HT-29 (cell line): ENCODE measurements around the gene RAD51B. TPM values are rescaled to one million over a fixed set of nuclear protein-coding genes. Genes with fewer than 3 reads are reported as not detected.
"Not testable (repeated sequence)": the region's sequence is repeated elsewhere in the genome, so short reads cannot be mapped to it uniquely, and the experiment has no call there.

ENCODE experiments used
- DNase-seq: peaks from one replicate; pipeline ENCODE4 v3.0.0-alpha.2; 2015; ENCODE audit warnings: low spot score
- total RNA-seq: library from RNA; depleted of rRNA; stranded (reverse); fragments of >200 nt; shearing (Covaris generic); gene quantifications from 2 replicates; pipeline ENCODE4 v1.2.3, GENCODE V29; 2014

Gene RAD51B
- total RNA-seq, 1 experiment from 2014 or later = 5.9 TPM

DNA sequence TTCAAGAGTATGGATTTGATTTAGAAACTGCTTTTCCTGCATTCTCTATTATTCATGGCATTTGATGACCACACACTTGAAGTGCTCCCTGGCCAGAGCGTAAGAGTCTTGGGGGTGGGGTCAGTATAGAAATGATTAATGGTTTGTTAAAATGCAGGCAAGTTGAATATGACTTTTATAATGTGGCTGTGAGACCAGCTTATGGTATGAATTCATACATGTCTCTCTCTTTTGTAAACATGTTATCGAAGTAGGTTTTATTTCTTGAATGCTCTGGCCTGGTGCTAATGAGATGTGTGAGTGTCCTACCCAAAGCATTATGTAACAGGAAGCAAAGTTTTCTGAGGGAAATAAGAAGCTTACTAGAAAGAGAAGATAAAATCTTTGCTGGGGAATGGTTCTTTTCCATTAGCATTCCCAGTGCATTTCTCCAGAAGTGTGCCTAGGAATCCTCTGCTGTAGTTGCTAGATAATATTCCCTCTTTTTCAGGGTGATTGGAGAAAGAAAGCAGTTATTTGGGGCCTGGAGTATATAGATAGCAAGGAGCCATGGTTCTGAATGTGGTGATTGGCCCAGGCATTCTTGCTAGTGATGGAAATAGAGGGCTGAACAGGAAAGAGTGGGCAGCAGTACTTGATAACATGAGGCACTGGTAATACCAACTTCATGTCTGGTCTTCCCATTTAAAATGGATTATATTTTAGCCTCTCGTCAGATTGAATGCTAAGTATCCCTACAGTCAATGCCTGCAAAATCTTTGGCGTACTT is 289.7 kb downstream of the RAD51B start:
- no peak for DNase-seq

DNA sequence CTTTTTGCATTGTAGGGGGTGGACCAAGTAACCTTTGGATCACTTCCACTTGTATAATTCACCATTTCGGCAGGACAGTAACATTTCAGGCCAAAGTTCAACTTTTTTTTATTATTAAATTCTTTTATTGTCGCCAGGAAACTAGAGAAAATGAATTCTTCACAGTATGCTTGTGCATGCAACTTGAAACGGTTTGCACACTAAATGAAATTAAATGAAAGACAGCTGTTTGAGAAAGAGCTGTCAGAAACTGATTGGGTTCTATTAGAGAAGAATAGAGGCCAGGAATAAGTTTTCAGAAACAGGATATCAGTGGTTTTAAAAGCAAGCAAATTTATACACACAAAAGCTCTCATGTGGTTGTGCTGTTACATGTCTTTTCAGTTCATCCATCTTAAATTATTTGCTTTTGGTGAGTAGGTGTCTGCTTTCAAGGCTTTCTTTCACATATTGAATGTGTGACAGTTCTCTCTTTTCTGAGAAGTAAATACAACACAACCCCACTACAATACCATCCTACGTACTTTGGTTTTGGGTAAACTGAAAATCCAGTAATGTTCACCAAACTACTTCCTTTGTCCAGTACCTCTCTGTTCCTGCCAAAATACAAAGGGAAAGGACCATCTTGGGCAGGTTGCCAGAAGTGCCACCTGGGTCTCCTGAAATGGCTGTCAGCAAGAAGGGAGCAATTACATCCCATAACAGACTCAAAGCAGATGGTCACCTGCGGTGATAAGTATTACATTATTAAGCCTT is 291.7 kb downstream of the RAD51B start:
- DNase-seq = no peak

- no peak for DNase-seq
Measured at GRCh38 chr14:68111853-68112270, 292.3 kb downstream of the RAD51B start.

DNA sequence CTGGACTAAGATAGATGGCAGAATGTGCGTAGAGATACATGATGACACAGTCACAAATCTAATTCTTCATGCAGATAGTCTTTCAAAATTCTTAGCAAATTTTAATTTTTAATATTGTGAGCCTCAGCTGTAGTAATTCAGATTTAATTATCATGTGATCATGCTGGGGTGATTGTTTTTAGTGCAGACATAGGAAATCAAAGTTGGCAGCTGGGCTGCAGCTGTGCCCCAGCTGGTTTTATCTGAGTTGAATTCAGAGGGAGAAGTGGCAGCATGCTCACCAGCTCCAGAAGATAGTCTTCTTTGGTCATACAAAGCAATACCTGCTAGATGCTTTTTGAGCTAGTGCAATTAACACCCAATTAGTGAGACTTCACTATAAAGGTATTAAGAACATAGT is 292.9 kb downstream of the RAD51B start:
- DNase-seq = no peak

DNA sequence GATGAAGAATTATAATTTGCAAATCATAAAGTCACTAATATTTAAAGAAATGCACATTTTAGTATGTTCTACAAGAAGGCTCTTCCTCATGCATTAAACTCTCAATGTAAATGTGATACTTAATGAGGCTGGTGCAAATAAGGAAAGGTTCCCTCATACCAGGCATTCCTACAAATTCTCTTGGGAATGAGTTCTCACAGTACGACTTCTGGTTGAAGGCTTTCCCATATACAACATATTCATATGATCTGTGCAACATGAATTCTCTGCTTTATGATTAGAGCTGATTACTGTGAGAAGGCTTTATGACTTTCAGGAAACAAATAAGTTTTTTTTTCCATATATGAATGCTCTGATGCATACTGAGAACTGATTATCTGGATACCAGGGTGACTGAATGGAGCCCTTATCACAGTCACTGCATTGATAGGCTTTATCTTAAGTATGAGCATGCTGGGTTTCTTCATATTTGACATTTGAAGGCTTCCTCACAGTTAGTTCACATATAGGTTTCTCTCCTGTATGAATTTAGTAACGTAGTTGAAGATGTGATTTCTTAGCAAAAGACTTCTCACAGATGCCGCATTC is 293.9 kb downstream of the RAD51B start:
- DNase-seq = no peak

DNA sequence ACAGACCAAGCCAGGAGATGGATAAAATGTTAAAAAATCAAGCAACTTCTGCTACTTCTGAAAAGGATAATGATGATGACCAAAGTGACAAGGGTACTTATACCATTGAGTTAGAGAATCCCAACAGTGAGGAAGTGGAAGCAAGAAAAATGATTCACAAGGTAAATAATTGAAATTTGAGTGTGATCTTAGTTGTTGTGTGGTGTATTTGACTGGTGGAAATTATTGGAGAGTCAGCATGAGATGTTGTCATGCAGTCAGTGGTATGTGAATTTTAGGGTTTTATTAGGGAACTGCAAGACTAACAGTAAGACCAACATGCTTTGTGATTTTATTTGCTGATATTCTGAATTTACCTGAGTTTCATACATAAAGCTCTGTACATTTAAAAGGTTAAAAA is 296.4 kb downstream of the RAD51B start:
- DNase-seq = not testable (repeated sequence)

GRCh38 chr14:68122651-68123050 is 303.1 kb downstream of the RAD51B start:
- no peak for DNase-seq

- DNase-seq = no peak
Measured at GRCh38 chr14:68124050-68124449, 304.5 kb downstream of the RAD51B start.

DNA sequence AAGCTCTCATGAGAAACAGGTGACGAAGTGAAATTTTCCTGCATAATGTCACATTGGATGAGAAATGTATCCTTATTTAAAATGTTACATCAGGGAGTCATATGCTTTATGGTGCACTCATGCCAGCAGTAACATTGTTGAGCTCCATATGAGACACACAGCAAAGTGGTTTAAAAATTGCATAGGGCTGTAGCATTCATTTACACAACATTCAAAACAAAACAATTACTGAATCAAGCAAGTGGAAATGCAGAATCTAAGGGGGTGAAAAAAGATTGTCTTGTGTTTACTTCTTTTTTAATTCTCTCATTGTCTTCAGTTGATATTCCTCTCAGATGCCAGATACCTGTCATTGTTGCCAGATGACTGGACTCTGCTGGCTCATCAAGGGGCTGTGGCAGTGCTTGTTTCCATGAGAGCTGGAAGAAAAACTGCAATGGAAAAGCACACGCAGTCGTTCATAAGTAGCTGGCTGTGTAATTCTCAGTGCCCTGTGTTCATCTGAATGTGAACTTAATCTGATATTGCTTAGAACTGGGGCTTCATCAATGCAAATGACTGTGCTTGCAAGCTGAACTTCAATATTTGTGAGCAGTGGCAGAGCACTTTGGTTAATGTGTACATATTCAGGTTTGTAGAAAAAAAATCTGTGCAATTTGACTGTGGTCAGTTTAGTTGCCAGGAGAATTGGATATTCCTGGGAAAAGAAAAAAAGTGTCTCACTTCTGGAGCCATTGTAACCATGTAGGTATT is 305.6 kb downstream of the RAD51B start:
- DNase-seq = no peak

GRCh38 chr14:68127166-68127565 is 307.6 kb downstream of the RAD51B start:
- DNase-seq = no peak

GRCh38 chr14:68131907-68132306 is 312.3 kb downstream of the RAD51B start:
- DNase-seq = no peak

DNA sequence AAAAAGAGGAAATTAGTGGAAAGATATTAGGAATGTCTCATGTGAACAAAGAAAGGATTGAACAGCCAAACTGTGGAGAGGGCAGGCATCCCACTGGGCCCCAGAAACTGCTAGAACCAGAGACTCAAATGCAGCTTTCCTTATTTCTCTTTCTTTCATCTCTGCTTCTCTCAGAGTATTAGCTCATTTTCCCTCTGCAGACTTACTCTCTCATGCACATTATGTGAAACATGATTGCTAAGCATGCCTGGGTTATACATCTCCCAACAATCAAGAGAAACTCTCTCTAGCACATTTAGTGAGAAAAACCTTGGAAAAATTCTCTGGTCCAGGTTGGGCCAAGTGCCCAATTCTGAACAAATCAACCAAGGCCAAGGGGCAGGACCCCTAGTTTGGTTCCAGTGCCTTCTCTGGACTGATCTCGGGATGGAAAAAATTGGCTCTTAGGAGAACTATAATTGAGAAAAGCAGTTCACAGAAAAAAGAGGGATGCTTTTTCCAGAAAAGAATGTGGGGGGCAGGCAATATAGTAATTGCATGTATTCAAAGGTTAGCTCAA is 313.1 kb downstream of the RAD51B start:
- no peak for DNase-seq

DNA sequence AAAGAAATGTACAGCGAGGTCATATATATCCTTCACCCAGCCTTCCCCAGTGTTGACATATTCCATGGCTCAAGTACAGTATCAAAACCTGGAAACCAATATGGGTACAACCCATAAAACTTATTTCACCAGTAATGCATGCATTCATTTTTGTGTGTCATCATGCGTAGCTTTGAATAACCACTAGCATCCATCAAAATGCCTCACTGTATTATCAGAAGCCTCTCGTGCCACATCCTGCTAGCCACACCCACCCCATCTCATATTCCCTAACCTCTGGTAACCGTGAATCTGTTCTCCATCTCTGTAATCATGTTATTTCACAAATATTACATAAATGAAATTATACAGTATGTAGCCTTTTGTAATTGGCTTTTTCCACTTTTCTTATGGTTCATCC is 314.3 kb downstream of the RAD51B start:
- no peak for DNase-seq

DNA sequence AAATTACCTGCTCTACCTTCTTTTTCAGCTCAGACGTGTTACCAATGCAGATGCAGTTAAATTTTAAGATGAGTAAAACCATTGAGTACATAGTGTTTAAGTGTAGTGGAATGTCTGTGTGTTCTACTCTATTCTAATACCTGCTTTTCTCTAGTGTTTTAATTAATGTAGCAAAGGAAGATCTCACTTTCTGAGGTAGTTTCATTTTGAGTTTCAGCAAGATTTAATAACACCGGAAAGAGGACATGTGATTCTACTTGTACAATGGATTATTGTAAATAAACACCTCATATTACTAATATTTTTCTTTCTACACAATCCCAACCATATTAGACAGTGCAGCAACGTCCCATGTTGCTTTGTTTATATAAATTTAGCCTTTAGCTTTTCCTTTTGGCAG is 315.4 kb downstream of the RAD51B start:
- DNase-seq = no peak

DNA sequence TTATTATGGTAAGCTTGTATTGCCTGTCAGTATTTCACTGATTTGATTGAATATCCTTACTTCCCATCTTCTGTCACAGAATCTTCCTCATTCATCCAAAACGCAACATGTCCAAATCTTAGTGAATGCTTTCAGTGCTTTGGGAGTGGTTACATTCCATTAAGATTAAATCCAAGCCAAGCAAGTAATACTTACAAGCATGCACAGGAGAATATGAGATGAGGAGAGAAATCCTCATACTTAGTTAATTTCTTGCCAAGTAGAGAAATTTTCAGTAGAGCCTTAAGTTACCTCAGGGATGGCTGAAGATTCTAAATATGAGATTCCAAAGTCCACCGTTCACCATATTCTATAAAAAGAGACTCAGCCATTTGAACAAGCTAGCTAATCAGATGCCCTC is 316.0 kb downstream of the RAD51B start:
- no peak for DNase-seq

- peak; percentile 61 for DNase-seq
Measured at GRCh38 chr14:68137704-68138619, 318.4 kb downstream of the RAD51B start.

DNA sequence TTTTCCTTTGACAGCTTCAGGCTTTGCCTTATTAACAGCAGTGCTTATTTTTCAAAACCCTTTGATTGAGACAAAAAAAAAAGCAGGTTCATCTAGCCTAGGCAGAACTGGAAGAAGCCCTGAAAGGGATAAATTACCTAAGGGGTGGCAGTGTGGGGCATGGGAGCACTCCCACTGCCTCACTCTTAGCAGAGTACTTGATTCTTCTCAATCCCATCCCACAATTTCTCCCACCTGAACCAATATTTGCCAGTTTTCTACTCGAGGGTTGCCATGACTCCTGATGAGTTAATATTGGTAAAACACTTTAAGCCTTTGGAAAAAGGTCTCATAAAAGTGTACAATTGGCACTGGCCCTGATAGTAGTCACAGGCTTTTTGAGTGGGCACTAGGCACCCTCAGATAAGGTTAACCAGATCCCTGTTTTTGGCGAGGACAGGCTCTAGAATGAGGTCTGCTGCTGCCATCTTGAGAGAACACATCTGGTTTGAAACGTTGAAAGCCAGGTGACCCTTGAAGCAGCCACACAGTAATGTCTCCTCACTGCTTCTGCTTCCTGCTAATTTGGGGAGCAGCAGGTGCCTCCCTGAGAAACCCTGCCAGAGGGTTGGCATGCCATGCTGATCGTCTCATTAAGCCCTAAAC is 320.0 kb downstream of the RAD51B start:
- no peak for DNase-seq

GRCh38 chr14:68140076-68140741 is 320.6 kb downstream of the RAD51B start:
- peak; percentile 88 for DNase-seq

GRCh38 chr14:68140806-68141205 is 321.2 kb downstream of the RAD51B start:
- peak; percentile 59 for DNase-seq
